DLD1 (cell line): ENCODE measurements around the gene NFATC3.

Experiments
- in situ Hi-C: cut with HindIII; loops from 2 replicates; pipeline ENCODE4 v1.10.0; 2017; ENCODE audit warnings: low sequenced_read_pairs

NFATC3 gene

DNA sequence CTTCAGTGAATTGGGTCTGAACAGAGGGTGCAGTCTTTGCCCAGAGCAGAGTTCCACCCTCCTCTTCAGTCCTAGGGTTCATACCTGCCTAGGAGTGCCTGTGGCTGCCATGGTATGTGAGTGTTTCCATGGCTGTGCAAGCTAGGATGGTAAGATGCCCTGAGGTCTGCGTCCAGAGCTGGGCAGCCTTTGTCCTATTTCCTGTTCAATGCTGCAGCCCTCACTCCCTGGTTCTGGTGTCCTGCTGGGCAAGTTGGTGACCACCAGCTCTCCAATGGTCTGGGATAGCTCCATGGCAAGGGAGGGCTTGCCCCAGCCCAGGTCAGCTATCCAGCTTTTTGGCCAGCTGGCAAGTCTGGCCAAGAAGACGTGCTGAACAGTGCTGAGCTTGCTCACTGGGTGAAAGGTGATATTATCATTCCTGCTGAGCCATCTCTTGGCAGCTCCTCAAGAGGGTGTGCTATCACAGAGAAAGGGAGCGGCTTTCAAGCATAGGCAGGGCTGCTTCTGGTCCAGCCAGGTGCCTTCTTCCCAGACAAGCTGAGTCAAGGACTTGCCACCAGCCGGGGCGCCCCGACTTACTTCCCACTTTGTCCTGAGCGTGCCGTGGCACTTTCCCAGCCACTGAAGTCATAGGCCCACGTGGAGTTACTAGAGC is 13.0 kb upstream of the NFATC3 start:
- in situ Hi-C loops: loop anchor here (10.0 kb wide), 1 partner anchor 67 kb away; no protein-coding TSS in a partner anchor

DNA sequence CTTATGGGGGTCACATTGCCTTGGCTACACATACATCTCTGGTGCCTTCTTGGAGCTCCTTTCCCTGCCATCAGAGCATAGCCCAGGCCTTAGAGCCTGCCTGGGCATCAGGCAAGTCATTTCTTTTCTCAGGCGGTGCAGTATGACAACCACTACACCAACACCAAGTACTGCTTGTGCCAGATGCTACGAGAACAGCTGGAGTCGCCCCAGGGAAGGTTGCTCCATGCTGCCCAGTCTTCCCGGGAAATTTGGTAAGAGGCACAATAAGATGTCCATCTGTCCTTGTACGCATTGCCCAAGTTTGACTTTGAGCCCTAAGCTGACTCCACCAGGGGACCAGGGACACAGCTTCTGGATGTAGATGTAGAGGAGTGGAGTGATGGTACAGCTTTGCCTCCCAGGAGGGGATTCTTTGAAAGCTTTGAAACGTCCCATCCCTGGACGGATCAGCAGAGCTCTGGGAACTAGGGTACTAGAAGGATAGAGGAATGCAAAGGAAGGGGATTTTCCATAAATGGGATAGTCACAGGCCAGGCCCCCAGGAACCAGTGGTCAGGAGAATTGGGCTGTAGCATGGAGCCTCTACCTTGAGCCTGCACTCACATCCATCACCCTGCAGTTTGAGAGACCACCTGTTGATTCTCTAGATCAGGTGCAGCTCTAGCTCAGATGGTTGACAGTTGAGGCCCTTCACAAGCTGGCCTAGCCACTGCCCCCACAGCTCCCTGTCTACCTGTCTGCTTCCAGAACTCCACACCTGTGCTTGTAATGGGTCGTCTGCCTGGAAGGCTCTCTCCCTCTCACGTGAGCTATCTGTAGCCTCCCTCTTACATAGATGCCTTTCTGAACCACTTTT is 11.0 kb upstream of the NFATC3 start:
- in situ Hi-C loops: loop anchor here (10.0 kb wide), 1 partner anchor 69 kb away; no protein-coding TSS in a partner anchor

DNA sequence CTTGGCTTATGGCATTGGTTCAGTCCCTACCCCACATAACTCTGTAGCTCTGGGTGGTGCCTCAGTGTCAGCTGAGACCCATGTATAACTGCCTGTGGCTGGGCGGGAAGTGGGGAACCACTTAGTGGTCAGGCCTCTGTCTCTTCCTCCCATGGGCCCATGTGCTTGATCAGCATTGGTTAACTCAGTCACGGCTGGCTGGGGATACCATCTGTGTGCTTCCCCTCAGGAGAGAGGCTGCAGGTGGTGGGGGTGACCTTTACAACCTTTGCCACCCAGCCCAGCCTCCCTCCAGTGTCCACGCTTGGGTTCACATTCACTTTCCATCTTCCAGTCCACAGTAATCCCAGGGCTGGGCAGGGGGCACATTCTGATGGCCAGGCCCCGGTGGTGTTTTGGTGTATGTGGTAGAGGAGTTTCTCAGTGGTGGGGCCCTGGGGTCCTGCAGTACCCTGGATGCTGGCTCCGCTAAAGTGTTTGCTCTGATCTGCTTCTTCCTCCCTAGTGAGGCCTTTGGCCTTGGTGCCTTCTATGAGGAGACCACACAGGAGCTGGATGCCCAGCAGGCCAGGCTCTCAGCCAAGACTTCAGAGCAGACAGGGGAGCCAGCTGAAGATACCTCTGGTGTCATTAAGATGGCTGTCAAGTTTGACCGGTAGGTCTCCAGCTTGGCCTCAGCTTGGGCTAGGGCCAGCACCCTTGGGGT is 10.2 kb upstream of the NFATC3 start:
- in situ Hi-C loops: loop anchor here (10.0 kb wide), 1 partner anchor 70 kb away; no protein-coding TSS in a partner anchor

DNA sequence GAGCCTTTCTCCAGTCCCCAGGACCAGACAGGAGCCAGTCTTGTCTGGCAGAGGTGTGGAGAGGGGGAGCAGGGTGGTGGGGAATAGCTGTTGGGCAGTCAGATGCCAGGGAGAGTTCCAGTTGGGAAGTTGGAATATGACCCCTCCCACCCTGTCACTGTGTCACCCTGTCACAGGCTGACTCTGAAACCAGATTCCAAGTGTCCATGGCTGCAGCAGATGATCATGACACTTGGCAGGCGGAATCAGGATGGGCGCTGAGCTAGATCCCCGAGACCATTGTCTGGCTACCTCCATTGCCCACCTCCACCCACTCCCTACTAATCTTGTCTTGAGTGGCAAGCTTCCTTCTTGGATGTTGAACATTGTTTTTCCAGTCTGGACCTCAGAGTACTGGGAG is 9.2 kb upstream of the NFATC3 start:
- in situ Hi-C loops: loop anchor here (10.0 kb wide), 1 partner anchor 71 kb away; no protein-coding TSS in a partner anchor

DNA sequence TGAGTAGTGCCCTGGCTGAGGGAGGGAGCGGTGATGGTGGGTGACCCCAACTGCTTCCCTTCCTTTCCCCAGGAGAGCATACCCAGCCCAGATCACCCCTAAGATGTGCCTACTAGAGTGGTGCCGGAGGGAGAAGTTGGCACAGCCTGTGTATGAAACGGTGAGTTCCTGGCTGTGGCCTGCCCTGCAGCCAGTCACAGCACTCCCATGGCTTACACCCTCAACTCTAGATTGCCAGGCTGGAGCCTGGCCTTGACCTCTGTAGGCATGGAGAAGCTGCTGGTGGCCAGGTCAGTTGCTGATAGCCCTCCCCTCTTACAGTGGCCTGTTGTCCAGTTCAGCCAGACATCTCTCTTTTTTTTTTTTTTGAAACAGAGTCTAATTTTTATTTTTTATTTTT is 8.6 kb upstream of the NFATC3 start:
- in situ Hi-C loops: loop anchor here (10.0 kb wide), 1 partner anchor 72 kb away; no protein-coding TSS in a partner anchor

DNA sequence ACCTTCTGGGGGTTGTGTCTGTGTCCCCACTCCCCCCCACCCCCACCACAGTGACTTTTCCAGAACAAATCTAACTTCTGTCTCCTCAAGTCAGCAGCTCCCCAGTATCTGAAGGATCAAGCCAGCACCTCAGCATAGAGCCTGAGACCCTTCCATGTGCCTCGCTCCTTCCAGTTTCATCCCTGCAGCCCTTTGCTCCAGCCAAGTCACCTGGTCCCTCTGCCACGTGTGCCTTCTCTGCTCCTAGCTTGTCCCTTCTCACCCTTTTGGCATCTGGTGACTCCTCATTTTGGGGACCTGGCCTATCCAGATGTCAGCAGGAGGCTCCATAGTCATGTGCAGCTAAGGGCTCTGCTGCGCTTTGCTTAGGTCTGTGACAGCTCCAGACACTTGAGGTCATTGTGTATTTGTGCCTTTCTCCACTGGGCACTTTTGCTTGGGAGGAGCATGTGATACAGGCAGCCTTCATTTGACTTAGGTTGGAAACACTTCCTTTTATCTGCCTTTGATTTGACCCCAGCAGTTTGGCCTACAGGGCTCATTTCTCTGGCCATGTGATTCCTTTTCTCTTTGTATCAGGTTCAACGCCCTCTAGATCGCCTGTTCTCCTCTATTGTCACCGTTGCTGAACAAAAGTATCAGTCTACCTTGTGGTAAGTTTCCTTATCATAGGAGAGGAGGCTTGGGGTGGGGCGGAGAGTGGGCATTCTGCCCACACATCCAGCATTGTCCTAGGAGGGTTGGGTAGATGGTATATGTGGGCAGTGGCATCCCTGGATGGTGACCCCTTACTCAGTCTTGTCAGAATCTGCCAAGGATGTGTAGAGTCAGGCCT is 7.1 kb upstream of the NFATC3 start:
- in situ Hi-C loops: loop anchor here (10.0 kb wide), 1 partner anchor 73 kb away; no protein-coding TSS in a partner anchor

DNA sequence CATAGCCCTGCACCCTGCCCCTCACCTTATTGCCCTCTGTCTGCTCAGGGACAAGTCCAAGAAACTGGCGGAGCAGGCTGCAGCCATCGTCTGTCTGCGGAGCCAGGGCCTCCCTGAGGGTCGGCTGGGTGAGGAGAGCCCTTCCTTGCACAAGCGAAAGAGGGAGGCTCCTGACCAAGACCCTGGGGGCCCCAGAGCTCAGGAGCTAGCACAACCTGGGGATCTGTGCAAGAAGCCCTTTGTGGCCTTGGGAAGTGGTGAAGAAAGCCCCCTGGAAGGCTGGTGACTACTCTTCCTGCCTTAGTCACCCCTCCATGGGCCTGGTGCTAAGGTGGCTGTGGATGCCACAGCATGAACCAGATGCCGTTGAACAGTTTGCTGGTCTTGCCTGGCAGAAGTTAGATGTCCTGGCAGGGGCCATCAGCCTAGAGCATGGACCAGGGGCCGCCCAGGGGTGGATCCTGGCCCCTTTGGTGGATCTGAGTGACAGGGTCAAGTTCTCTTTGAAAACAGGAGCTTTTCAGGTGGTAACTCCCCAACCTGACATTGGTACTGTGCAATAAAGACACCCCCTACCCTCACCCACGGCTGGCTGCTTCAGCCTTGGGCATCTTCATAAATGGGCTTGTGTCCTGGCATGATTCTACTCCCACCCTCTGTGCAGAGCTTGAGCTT is 6.3 kb upstream of the NFATC3 start:
- in situ Hi-C loops: loop anchor here (10.0 kb wide), 1 partner anchor 74 kb away; no protein-coding TSS in a partner anchor

DNA sequence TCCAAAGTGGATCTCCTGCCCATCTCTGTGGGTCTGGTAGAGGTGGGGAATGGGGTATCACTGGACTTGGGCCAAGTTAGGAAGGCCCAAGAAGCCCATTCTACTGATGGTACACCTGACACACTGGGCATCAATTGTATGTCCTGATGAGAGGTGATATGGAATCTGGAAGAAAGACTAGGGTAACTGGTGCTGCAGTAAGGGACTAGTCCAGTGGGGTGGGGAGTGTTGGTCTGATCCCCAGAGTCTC is 5.9 kb upstream of the NFATC3 start:
- in situ Hi-C loops: loop anchor here (10.0 kb wide), 1 partner anchor 74 kb away; no protein-coding TSS in a partner anchor

DNA sequence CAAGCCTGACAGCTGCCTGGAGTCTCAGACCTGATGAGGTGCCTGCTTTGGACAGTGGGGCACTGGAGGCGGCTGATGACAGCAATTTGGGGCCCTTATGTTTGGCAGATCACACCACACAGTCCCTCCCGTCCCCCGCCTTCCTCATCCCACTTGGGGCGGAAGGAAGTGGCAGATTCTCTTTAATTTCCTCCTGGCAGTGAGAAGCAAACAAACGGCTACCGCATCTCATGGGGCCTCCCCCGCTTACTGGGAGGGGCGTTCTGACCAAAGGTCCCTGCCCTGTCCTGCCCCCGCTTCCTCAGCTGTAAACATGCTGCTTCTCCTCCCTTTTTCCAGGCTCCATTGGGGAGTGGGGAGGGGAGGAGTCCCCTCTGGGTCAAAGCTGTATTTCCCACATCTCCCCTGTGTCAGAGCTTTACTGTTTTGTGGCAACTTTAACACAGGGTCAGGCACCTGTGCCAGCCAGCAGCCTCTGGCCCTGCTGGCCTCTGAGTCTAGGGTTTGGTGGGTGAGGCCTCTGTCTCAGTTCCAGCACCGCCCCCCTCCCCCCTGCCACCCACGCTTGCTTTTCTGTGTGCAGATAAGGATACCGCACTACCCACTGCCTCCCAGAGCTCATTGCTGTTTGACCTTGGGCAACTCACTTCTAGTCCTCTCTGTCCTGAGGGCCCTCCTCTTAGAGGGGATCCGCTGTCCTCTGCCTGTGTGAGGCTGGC is 5.4 kb upstream of the NFATC3 start:
- in situ Hi-C loops: loop anchor here (10.0 kb wide), 1 partner anchor 75 kb away; no protein-coding TSS in a partner anchor

DNA sequence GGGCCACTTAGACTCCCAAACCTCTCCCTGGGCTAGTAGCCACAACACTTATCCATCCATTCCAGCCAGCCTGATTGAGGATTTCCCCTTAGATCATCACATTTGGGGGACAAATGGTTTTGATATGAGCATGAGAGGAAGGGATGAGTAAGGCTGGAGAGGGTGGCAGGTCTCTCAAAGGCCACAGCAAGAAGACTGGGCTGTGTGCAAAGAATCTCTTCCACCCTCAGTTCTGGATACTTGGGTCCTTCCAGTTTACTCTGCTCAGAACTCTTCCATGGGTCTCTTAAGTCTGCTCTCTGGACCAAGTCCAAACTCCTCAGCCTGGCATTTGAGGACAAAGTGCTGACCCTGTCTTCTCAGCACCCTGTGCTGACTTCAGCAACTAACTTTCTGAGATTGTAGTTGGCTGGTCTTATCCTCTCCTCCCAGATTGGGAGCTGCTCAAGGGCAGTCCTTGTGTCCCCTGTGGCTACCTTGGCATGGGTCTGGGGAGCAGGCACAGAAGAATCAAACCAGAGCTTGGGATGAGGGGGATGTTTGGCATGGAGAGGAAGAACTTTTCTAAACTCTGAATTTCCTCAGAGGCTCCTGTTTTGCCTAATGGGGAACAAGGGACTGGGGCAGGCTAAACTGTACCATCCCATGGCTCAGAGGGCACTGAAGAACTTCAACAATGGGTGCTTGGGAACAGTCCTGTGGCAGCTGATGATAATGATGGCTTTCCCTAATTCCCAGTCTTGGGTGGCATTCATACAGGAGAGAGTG is 3.1 kb upstream of the NFATC3 start:
- in situ Hi-C loops: no loop called here

DNA sequence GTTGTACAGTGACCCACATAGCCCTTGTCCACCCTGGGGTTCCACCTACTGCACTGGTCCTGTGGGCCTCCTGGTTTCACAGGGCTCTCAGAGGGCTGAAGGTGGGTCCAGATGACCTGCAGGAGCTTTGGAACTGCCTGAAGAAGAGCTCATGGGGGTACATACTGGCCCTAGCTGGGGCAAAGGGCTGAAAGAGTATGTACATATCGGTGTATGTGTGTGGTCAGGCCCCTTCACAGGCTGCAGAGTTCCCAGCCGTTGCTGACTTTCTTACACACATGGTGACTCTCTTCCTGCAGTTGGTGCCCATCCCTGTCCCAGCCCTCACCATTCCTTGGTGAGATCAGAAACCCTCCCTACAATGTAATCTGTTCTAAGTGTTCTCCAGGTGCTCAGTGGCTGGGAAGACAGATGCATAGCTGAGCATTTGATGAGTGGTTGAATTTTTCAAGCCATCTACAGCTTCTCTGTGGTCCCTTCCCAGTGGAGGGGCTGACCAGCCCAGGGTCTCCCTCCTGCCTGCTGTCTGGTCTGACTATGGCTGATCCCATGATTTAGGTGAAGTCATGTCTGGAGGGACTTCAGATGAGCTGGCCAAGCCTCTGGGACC is 2.4 kb upstream of the NFATC3 start:
- in situ Hi-C loops: no loop called here

DNA sequence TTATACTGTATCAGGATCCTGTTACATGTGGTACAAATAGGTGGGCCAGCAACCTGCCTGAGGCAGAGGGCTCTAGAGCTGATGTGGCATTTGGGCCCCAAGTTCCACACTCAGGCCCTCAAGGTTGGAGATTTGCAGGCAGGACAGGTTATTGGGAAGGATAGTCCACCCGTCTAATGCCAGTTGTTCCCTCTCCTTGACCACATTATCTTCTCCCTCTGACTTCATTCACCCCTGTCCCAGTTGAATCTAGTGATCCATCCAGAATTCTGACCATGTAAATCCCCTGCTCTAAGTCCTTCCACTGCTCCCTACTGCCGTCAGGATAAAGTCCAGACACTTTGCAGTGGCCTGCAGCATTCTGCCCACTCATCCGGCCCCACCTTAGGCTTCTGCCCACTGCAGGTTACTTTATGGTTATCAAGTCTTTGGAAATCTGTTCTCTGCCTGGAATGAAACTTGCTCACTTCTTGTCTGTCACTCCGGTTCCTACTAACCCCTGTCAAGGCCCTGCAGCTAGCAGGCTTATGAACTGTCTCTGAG is 1.9 kb upstream of the NFATC3 start:
- in situ Hi-C loops: no loop called here

DNA sequence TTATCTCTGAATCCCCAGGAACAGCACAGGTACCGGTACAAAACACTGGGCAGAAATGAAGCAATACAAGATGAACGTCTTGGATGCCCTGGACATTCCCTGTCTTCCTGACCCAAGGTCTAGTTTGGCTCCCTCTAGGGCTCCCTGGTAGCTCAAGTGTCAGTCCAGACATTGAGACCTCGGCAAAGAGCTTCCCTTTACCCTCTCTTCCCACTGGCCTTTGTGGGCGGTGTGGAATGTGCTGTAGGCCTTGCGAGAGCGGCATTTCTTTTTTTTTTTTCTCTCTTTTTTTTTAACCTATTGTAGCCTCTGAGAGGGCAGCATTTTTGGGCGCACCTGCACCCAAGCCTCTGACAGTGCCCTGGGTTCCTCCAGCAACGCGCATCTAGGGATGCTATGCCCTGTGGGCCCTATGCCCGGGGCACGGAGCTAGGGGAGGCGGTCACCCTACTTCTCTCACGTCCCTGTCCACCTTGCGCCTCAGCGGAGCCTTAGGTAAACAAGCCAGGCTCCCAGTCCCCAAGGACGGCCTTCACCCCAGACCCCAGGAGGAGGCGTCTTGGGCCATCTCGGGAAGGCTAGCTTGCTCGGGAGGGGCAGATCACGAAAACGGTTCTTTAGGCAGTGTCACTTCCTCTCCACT is 1.2 kb upstream of the NFATC3 start:
- in situ Hi-C loops: no loop called here

DNA sequence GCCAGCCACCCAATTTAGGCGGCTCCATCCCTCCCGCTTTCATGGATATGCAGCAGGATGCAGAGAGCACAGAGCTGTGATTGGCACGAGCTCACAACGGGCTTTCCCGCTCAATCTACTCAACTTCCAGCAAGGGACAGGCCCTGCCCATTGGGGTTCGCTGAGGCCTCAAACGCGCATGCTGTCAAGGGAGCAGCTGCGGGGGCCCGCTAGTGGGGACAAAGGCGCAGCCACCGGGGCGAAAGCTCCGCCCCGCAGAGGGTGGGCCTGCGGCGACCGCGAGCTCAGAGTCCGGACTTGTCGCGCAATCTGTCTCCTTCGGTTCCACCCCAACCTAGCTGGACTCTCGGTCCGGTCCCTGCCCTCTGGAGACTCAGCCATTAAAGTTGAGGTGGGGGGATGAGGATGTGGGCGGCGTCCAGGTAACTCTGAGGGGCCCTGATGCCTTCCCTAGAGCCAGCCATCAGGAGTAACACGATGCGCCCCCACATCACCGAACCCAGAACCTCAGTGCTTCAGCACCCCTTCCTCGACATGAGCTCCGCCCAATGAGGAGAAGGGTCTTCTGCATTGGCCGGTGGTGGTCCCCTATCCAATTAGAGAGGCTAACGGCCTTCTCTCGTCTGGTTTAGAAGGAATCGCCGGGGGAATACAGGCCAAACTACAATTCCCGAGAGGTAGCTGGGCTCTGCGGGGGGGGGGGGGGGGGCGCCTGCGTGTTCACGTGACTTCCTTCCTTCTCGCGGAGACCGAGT is 489 bp upstream of the NFATC3 start:
- in situ Hi-C loops: no loop called here

DNA sequence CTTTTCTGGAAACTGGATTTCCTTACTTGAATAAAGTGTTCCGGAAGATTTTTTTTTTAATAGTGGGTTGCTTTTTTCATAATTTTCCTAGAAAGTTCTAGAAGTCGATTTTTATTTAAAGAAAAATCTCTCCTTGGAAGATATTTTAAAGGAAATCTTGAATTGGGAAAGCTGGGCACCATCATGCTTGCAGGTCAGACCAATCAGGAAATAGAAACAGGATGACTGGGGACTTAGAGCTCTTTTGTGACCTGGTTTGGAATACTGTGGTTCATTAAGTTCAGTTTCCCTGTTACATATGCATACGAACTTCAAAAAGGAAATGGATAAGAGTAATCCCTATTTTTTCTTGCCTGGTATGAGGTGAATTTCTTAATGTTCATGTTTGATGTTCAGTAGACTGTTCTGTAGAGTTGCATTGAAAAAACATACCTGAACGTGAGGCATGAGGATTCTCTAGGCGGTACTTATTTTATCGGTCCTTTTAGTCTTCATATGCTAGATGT is 1.2 kb downstream of the NFATC3 start:
- in situ Hi-C loops: no loop called here

DNA sequence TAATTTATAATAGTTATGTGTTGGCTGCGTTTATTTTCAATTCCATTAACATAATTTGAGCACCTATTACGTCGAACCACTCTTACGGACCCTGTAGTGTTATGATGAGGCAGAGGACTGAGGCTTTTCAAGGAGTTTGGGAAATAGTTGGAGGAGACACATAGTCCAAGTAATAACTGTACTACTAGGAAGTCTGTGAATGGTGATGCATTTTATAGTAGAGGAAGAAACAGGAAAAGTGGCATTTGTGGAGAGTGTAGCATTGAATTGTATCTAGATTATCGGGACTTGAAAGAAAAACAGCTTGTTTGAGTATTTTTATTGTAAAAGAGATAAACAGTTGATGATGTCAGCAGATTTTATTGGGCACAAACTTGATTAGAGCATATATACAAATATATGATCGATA is 1.7 kb downstream of the NFATC3 start:
- in situ Hi-C loops: no loop called here
